VCaP (cell line): ENCODE results near the gene MAOB.

Experiments used
- H3K27ac ChIP-seq: fragments of 450-650 bp; 2 replicates; pipeline ENCODE4 v1.5.1; 2017
- CTCF ChIP-seq: fragments of 450-650 bp; conservative IDR thresholded peaks from 2 replicates; pipeline ENCODE4 v1.5.1; 2017; ENCODE audit warnings: mild to moderate bottlenecking, moderate library complexity

Gene MAOB

DNA sequence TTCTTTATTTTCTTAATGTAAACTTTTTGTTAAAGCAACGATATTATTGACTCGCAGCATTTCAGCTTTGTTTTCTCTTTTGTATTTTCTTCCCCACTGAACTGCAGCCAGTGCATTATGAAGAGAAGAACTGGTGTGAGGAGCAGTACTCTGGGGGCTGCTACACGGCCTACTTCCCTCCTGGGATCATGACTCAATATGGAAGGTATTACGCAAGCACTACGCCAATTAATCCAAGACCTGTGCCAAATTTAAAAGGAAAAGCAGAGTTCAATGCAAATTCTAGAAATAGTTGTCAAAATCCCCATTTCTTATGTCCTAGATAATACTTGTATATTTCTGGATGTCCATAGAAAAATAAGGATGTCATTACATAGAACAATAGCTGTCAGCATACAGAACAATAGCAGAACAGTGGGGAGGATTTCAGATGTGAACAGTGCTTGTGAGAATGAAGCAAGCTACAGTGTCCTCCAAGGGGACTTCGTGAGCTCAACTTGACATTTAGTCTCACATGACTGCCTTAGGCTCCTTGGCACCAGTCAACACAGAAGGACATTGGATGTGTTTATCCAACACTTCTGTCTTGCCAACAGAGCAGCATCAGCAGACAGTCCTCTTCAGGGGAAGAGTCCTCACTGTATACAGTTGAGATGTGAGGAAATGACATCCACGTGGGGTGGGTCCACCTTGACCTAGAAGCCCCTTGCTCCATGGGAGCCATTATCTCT, 140.2 kb downstream of the MAOB start:
- no peak for TF ChIP-seq CTCF
- H3K27ac ChIP-seq, result no peak overlapping the region

- no peak overlapping the region for H3K27ac ChIP-seq
- no peak for TF ChIP-seq CTCF
These were observed 146.3 kb downstream of the MAOB start for GRCh38 chrX:43735957-43736356.

GRCh38 chrX:43735534-43735933, 146.7 kb downstream of the MAOB start:
- H3K27ac ChIP-seq, result no peak overlapping the region
- no peak for TF ChIP-seq CTCF

GRCh38 chrX:43734444-43734843, 147.8 kb downstream of the MAOB start:
- TF ChIP-seq CTCF, result no peak
- H3K27ac ChIP-seq, result no peak overlapping the region

GRCh38 chrX:43733699-43734098, 148.6 kb downstream of the MAOB start:
- H3K27ac ChIP-seq, result no peak overlapping the region
- TF ChIP-seq CTCF, result no peak

- no peak for TF ChIP-seq CTCF
These were observed 151.2 kb downstream of the MAOB start for GRCh38 chrX:43731086-43731485.

GRCh38 chrX:43728966-43729365, 153.3 kb downstream of the MAOB start:
- no peak for TF ChIP-seq CTCF
- H3K27ac ChIP-seq, result no peak overlapping the region

More at GRCh38 chrX:43731086-43731485, 151.2 kb downstream of the MAOB start:
- H3K27ac ChIP-seq, result no peak overlapping the region
